Activated T-helper 2 cell treated with anti-CD3 and anti-CD28 coated beads, Interferon-gamma antibody, Interleukin-2, Interleukin-4, amounts not matched to agents 10 μg/mL and 5 μg/mL and 100 μg/mL, durations not matched to agents 14 hours and 24 hours and 36 hours (primary cell): Measurements from ENCODE around the gene KLF11. TPM values are rescaled to one million over a fixed set of nuclear protein-coding genes. Genes with fewer than 3 reads are reported as not detected.

Experiments
- DNase-seq: peaks from one replicate; pipeline ENCODE4 v3.0.0; 2021; ENCODE audit warnings: low spot score
- H3K27ac Mint-ChIP-seq: one replicate; pipeline ENCODE4 v1.8.0; 2021; ENCODE audit warnings: mixed read lengths
- H3K27me3 Mint-ChIP-seq: one replicate; pipeline ENCODE4 v1.8.0; 2021; ENCODE audit warnings: low read depth, mixed read lengths
- H3K36me3 Mint-ChIP-seq: one replicate; pipeline ENCODE4 v1.8.0; 2021; ENCODE audit warnings: low read depth, mixed read lengths
- H3K4me1 Mint-ChIP-seq: one replicate; pipeline ENCODE4 v1.8.0; 2021; ENCODE audit warnings: low read depth, mixed read lengths
- H3K4me3 Mint-ChIP-seq: one replicate; pipeline ENCODE4 v1.8.0; 2021; ENCODE audit warnings: low read depth, mild to moderate bottlenecking, moderate library complexity, mixed read lengths
- H3K9me3 Mint-ChIP-seq: one replicate; pipeline ENCODE4 v1.8.0; 2021; ENCODE audit warnings: mixed read lengths
- intact Hi-C: fragments of 100-400 bp; cut with micrococcal nuclease; formaldehyde crosslinking; loops from one replicate; pipeline ENCODE4 v1.15.1; 2023
- total RNA-seq: library from RNA; stranded (reverse); gene quantifications from 2 replicates; pipeline ENCODE4 v1.2.3, GENCODE V29; 2022

Gene KLF11
- total RNA-seq, 1 donor from 2014 or later, result 7.9 TPM

DNA sequence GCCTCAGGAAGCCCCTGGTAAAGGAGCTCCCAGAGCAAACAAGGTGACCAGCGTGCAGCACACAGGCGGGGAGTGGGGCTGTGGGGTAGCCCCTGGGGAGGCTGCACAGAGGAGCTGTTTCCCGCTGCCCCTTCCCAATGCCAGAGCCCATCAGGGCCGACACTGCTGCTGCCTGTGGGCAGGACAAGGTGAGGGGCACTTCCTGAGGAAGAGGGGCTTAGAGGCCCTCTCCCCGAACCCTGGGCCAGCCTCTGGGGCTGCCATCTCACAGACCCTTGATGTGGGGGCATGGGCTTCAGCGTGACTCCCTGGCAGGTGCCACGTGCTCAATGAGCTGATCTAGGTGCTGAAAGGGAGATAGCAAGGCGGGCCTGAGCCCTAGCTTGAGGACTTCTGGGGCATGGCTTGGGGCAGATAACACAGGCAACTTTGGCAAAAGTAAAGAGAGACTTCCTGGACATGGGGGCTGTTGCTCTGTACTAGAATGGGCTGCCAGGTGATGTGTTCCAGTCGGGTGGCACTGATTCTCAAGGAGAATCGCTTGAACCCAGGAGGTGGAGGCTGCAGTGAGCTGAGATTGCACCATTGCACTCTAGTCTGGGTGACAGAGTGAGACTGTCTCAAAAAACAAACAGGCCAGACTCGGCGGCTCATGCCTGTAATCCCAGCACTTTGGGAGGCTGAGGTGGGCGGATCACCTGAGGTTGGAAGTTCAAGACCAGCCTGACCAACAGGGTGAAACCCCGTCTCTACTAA, 9.9 kb upstream of the KLF11 start:
- intact Hi-C loops, result no loop called here
- peaks cover 12% of the 10 kb centered on the region for H3K4me1 Mint-ChIP-seq
- no peak for DNase-seq
- H3K36me3 Mint-ChIP-seq, result no peaks in the 10 kb centered on the region
- no peak overlapping the region for H3K27ac Mint-ChIP-seq
- no peaks in the 10 kb centered on the region for H3K27me3 Mint-ChIP-seq
- no peaks in the 10 kb centered on the region for H3K9me3 Mint-ChIP-seq
- no peak overlapping the region for H3K4me3 Mint-ChIP-seq

DNA sequence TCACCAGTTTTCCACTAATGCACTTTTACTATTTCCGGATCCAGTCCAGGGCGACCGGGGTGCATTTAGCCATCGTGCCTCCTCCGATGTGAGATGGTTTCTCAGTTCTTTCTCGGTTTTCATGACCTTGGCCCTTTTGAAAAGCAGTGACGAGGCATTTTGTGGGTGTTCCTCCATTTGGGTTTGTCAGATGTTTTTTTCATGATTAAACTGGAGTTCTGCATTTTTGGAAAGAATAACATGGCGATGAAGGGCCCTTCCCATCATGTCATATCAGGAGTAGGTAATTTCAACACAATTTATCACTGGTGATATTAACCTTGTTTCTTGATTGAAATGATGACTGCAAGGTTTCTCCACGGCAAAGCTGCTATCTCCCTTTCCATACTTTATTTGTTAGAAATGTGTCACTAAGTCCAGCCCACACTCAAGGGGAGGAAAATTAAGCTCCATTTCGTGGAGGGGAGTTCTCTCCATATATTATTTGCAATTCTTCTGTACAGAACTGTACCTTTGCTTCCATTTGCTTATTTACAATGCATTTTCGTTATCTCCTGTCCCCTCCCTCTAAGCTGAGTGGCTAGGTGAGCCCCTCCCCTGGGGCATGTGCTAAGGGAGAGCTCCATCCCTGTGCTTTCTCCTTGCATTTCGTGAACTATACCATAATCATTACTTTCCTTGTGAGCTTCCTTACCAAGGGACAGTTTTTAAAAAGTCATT, 8.9 kb upstream of the KLF11 start:
- Mint-ChIP-seq H3K36me3 (no peaks in the 10 kb centered on the region), H3K4me3 (no peak overlapping the region), H3K27me3 (no peaks in the 10 kb centered on the region), H3K9me3 (no peaks in the 10 kb centered on the region), H3K27ac (no peak overlapping the region), H3K4me1 (peaks cover 4% of the 10 kb centered on the region)
- no peak for DNase-seq
- intact Hi-C loops, result no loop called here

DNA sequence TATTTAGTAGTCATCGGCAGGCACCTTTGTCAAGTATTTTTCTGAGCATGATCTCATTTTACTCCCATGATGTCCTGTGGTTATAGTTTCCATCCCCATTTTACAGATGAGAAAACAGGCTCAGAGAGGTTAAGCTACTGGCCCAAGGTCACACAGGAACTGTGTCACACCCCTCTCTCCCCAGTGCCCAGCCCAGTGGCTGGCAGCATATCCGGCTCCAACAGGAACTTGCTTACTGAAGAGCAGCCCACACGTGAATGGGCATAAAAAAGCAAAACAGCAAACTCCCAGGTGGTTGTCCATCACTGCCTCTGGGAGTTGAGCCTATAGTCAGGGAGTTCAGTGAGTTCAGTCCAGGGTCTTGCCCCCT, 8.3 kb upstream of the KLF11 start:
- no peaks in the 10 kb centered on the region for H3K4me1 Mint-ChIP-seq
- intact Hi-C loops, result no loop called here
- H3K36me3 Mint-ChIP-seq, result no peaks in the 10 kb centered on the region
- peaks cover 3% of the 10 kb centered on the region for H3K27me3 Mint-ChIP-seq
- no peak overlapping the region for H3K4me3 Mint-ChIP-seq
- no peak overlapping the region for H3K27ac Mint-ChIP-seq
- H3K9me3 Mint-ChIP-seq, result no peaks in the 10 kb centered on the region
- no peak for DNase-seq

DNA sequence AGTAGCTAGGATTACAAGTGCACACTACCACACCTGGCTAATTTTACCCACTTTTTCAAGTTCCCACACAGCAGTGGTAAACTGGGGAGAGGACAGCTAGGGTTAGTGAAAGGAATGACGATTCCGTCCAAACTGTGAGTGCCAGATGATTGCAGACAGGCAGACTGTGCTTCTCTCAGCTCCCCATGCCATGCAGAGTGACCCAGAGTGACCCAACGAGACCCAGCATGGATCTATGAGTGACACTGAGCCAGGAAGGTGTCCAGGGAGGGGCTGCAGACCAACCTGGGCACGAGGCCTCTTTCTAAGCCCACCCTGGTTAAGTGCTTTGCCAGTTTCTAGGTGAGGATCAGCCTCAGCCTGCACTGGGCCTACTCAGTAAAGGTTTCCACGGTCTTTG, 7.7 kb upstream of the KLF11 start:
- no peak overlapping the region for H3K27ac Mint-ChIP-seq
- no peaks in the 10 kb centered on the region for H3K9me3 Mint-ChIP-seq
- no peaks in the 10 kb centered on the region for H3K4me1 Mint-ChIP-seq
- H3K36me3 Mint-ChIP-seq, result no peaks in the 10 kb centered on the region
- H3K4me3 Mint-ChIP-seq, result no peak overlapping the region
- DNase-seq, result no peak
- intact Hi-C loops, result no loop called here
- peaks cover 7% of the 10 kb centered on the region for H3K27me3 Mint-ChIP-seq

DNA sequence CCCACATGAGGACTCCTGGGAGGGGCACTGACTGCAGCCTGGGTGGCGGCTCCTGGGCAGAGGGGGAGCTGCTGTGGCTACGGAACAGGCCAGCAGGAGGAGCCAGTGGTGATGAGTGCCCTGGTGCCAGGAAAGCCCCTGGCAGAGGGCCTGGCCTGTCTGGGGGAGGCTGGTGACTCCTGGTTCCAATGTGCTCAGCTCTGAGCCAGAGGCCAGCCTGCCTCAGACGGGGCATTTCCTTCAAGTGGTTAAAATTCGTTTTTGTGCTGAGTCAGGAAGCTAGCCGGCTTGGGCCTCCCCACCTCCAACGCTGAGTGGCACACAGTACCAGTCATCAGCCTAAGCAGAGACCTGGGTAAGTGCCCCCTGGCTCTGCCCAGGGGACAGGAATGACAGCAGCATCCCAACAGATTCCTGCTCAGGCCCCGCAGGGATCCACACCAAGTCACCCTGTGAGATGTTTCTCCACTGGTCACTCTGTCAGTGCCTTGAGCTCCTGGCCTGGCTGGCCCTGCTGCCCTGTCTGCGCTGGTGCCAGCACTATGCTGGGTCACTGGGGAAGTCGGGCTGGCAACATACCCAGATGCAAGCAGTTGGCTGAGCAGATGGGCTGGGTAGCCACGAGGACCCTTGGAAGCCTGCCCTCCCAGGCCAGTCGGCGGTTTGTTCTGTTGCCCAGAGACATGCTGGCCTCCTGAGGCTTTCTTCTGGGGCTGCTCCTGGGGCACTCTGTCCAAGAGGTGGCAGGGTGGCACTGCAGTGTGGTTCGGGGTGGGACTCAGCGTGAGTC, 7.1 kb upstream of the KLF11 start:
- DNase-seq, result no peak
- no peaks in the 10 kb centered on the region for H3K9me3 Mint-ChIP-seq
- H3K4me3 Mint-ChIP-seq, result no peak overlapping the region
- no peaks in the 10 kb centered on the region for H3K36me3 Mint-ChIP-seq
- no peak overlapping the region for H3K27ac Mint-ChIP-seq
- peaks cover 11% of the 10 kb centered on the region for H3K27me3 Mint-ChIP-seq
- intact Hi-C loops, result no loop called here
- no peaks in the 10 kb centered on the region for H3K4me1 Mint-ChIP-seq

DNA sequence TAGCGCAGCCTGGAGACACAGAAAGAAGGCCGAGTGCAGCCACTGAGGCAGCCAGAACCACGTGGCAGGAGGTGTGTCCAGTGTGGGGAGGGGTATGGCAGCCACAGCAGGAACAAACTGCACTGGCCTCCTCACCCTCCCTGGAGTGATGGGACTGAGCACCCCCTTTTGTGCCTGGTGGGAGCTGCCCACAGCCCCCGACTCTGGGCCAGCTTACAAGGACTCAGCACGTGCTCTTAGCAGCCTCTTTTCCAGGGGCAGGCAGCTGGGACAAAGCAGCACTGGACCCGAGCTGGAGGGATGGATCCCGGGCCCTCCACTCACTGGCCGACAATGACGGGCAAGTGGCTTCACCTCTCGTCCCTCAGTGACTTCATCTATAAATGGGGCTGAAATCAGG, 5.2 kb upstream of the KLF11 start:
- H3K4me3 Mint-ChIP-seq, result no peak overlapping the region
- H3K4me1 Mint-ChIP-seq, result peaks cover 4% of the 10 kb centered on the region
- H3K27ac Mint-ChIP-seq, result no peak overlapping the region
- intact Hi-C loops, result no loop called here
- no peak for DNase-seq
- peaks cover 16% of the 10 kb centered on the region for H3K27me3 Mint-ChIP-seq
- H3K9me3 Mint-ChIP-seq, result no peaks in the 10 kb centered on the region
- no peaks in the 10 kb centered on the region for H3K36me3 Mint-ChIP-seq

DNA sequence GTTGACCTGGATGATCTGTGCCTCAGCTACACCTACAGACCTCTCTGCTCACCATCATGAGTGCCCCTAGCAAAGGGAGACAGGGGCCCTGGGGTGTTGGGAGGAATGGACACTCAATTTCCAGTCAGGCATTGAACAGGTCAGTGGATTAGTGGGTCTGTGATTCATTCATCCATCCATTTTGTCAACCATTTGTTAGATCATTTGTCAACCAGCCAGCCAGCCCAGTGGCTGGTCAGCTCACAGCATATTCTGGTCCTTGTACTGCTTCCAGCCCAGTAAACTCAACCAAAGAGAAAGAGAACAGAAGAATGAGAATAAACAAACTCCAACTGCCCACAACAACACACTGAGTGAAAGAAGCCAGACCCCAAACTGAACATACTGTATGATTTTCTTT, 4.6 kb upstream of the KLF11 start:
- Mint-ChIP-seq H3K36me3 (no peaks in the 10 kb centered on the region), H3K4me1 (peaks cover 4% of the 10 kb centered on the region), H3K27ac (no peak overlapping the region), H3K9me3 (no peaks in the 10 kb centered on the region), H3K4me3 (no peak overlapping the region), H3K27me3 (peaks cover 16% of the 10 kb centered on the region)
- intact Hi-C loops, result no loop called here
- no peak for DNase-seq

DNA sequence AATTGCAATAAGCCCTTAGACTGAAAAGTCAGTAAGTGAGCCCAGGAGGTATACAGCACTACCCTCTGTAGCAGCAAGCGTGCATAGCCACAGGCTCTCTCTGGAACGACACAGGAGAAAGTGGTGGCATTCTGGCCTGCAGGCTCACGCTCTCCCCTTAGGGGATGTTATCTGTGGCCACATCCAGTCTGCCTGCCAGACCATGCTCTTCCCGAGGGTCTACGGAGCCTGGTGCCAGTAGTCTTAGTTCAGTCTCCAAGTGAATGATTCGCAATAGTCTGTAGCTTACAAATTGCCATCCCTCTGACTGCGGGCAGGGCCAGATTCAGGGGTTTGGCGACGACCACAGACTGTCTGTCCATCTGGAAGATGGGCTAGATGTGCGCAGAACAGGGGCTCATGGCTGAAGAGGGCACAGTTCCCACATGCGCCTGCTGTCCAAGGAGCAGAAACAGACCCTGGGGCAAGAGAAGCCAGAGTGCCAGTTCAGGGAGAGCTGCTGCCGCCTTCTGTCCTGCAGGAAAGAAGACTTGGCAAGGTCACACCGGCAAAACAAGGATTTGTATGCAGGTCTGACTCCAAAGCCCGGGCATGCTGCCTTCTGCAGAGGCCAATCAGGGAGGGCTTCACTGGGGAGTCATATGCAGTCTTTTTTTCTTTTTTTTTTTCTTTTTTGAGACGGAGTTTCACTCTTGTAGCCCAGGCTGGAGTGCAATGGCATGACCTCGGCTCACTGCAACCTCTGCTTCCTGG, 3.5 kb upstream of the KLF11 start:
- Mint-ChIP-seq H3K36me3 (no peaks in the 10 kb centered on the region), H3K4me3 (no peak overlapping the region), H3K9me3 (no peaks in the 10 kb centered on the region), H3K27ac (no peak overlapping the region), H3K4me1 (peaks cover 7% of the 10 kb centered on the region), H3K27me3 (peaks cover 16% of the 10 kb centered on the region)
- intact Hi-C loops, result loop anchor here (10.0 kb wide), 1 partner anchor 485 kb away; the partner anchor contains the start of gene ADAM17
- DNase-seq, result no peak

DNA sequence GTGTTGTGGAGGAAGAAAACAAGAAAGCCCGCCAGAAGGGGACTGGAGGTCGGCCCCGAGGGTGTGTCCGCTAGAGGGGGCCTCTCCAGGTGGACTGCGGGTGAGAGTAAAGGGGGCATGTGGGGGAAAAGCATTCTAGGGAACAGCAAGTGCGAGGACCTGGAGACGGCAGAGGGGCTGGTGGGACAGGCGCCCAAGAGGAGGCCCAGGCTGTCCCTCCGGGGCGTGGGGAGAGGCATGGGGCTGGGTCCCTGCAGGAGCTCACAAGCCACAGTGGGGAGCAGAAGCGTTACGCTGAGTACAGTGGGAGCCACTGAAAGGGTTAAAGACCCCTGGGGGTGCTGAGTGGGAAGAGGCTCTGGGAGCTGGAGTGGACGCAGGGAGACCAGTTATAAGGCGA, 1.6 kb upstream of the KLF11 start:
- Mint-ChIP-seq H3K4me1 (peaks cover 14% of the 10 kb centered on the region), H3K36me3 (peaks cover 4% of the 10 kb centered on the region), H3K27me3 (peaks cover 16% of the 10 kb centered on the region), H3K4me3 (no peak overlapping the region), H3K27ac (no peak overlapping the region), H3K9me3 (no peaks in the 10 kb centered on the region)
- intact Hi-C loops, result loop anchor here (10.0 kb wide), 1 partner anchor 487 kb away; the partner anchor contains the start of gene ADAM17
- no peak for DNase-seq

DNA sequence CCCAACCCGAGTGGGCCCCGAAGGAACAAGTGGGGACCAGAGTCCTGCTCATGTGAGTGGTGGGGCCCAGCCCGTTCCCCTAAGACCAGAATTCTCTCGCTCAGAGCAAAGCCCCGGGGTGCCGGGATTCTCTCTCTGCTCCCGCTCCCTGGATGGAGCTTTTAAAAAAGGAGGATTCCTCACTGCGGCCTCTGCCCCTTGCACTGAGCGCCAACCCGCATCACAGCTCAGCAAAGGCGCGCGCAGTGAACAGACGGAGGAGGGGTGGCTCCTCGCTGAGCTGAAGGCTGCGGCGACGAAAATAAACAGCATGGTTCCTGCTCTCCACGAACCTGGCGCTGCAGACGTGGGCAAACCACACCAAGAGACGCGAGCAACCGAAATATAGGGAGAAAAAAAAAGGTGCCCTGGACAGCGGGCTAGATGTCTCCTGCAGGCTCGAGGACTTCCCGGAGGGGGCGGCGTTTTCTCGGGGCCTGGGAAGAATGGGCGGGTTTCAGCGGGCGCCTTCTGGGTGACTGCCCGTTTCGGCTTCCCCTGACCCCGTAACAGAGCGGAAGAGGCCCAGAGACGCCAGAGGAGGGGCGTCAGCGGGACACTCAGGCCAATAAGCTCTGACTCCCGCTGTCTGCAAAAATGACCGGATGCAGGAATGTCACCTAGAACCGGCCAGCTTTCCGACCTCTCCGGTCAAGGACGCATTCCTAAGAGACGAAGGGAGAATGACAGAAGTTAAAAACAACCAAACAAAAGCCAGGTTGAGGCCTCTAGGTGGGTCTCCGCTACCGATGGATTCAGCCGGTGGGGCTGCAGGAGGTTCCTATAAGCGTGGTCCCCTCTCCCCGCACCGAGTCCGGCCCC, 819 bp upstream of the KLF11 start:
- no peak for DNase-seq
- Mint-ChIP-seq H3K27me3 (peaks cover 16% of the 10 kb centered on the region), H3K4me3 (peak overlapping the region; percentile 80), H3K4me1 (peaks cover 16% of the 10 kb centered on the region), H3K9me3 (no peaks in the 10 kb centered on the region), H3K36me3 (peaks cover 4% of the 10 kb centered on the region), H3K27ac (peak overlapping the region; percentile 78)
- intact Hi-C loops, result loop anchor here (1.0 to 10.0 kb wide), 2 partner anchors 78 to 488 kb away; partner anchors contain the start of gene ADAM17

DNA sequence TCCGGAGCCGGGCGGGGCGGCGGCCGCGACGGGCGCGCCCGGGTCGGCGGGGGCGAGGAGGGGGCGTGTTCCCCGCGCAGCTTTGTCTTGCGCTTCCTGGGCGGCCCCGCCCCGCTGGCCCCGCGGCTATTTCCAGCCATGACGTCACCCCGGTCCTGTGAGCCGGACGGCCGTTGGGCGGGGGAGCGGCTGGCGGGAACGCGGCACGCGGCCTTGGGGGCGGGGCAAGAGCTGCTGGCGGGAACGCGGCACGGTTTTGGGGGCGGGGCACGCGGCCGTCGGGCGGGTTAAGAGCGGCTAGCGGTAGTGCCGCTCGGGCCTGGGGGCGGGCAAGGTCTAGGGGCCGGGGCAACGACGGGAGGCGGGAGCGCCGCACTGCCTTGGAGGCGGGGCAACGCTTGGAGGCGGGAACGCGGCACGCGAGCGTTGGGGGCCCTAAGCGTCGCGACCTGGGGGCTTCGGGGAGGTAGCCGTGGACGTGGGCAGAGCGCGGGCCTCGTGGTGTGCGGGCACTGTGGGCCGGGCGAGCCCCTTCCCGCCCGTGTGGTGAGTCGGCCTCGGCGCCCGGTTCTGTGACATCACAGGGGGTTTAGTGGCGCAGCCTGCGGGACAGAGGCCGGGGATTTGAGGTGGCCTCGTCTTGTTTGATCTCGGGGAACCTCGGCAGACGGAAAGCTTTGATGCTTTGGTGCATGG, 704 bp downstream of the KLF11 start:
- Mint-ChIP-seq H3K4me1 (peaks cover 16% of the 10 kb centered on the region), H3K4me3 (peak overlapping the region; percentile 71)
- intact Hi-C loops, result loop anchor here (1.0 to 10.0 kb wide), 3 partner anchors 76 to 489 kb away; partner anchors contain the start of genes ADAM17 and TAF1B

More for the DNA sequence above, 704 bp downstream of the KLF11 start:
- peak; percentile 88 for DNase-seq
- Mint-ChIP-seq H3K9me3 (no peaks in the 10 kb centered on the region), H3K27ac (peak overlapping the region; percentile 60), H3K36me3 (peaks cover 12% of the 10 kb centered on the region), H3K27me3 (peaks cover 16% of the 10 kb centered on the region)
